Lung (tissue), 12 donors: ENCODE results near the gene PAQR6. TPM values are rescaled to one million over a fixed set of nuclear protein-coding genes. Genes with fewer than 3 reads are reported as not detected.

ENCODE experiments used
- ATAC-seq: fragments of 200-7000 bp; cut with Tn5 transposase; one replicate; pipeline ENCODE4 v1.9.1; 2020; ENCODE audit warnings: moderate number of reproducible peaks; ENCODE audit not compliant: insufficient read depth, low FRiP score
- DNase-seq, 3 donors: peaks; one replicate each; pipeline ENCODE4 v3.0.0-alpha.2; 2013 to 2017
- H3K27ac ChIP-seq, 2 donors: one replicate each; pipeline ENCODE4 v1.5.1; 2013; ENCODE audit warnings: mild to moderate bottlenecking in 2 of 2, moderate library complexity in 2 of 2, control low read depth in 1 of 2, inconsistent platforms in 1 of 2, low read depth in 1 of 2, low read length in 1 of 2
- H3K27me3 ChIP-seq, 3 donors: one replicate each; pipeline ENCODE4 v1.5.1; 2013; ENCODE audit warnings: low read length in 2 of 3; ENCODE audit not compliant: control insufficient read depth in 3 of 3, insufficient read depth in 3 of 3
- H3K36me3 ChIP-seq, 4 donors: one replicate each; pipeline ENCODE4 v1.5.1; 2013; ENCODE audit warnings: low read length in 4 of 4, mild to moderate bottlenecking in 1 of 4, moderate library complexity in 1 of 4; ENCODE audit not compliant: control insufficient read depth in 4 of 4, insufficient read depth in 4 of 4
- H3K4me1 ChIP-seq, 5 donors: one replicate each; pipeline ENCODE4 v1.5.1; 2013; ENCODE audit warnings: low read length in 5 of 5, mild to moderate bottlenecking in 2 of 5, moderate library complexity in 1 of 5; ENCODE audit not compliant: control insufficient read depth in 5 of 5, insufficient read depth in 5 of 5
- H3K4me3 ChIP-seq: one replicate; pipeline ENCODE4 v1.5.1; 2013; ENCODE audit warnings: mild to moderate bottlenecking, control low read depth, moderate library complexity
- H3K9ac ChIP-seq, 2 donors: one replicate each; pipeline ENCODE4 v1.5.1; 2013; ENCODE audit warnings: low read length in 2 of 2, control low read depth in 1 of 2; ENCODE audit not compliant: insufficient read depth in 1 of 2
- H3K9me3 ChIP-seq, 4 donors: one replicate each; pipeline ENCODE4 v1.5.1; 2013; ENCODE audit warnings: low read length in 3 of 4, mild to moderate bottlenecking in 1 of 4, moderate library complexity in 1 of 4; ENCODE audit not compliant: control insufficient read depth in 4 of 4, insufficient read depth in 3 of 4
- WGBS, 2 donors: extraction: QIAGEN DNeasy Blood & Tissue Kit; methylation state at CpG; one replicate each; pipeline ENCODE4 v1.1.7; 2013; 5-methylcytosine and 5-hydroxymethylcytosine counted together
- polyA plus RNA-seq, 2 donors: library from polyadenylated mRNA; stranded (reverse); fragments of 200-250 nt; gene quantifications; one replicate each; pipeline ENCODE4 v1.2.1, GENCODE V29; 2013
- total RNA-seq, 2 donors: library from RNA; depleted of rRNA in 1 of 2; stranded (reverse); fragments of >200 nt in 1 of 2; gene quantifications; one replicate each; pipeline ENCODE4 v1.2.1, GENCODE V29; 2014 to 2021
- TF ChIP-seq, protein P1 (sequence below): IDR thresholded peaks from 2 replicates; pipeline ENCODE4 v1.5.1; 2012; ENCODE audit warnings: mild to moderate bottlenecking; ENCODE audit errors: control extremely low read depth, extremely low read depth
- donor health status: control.
- donor health status: control.
- donor health status: Bipolar disorder and iron deficiency.
- donor health status: healthy.
- donor health status: DM: yes; HTN: yes; CAD: no.

PAQR6 gene
- total and polyA plus RNA-seq, 4 donors, result 1.3 to 3.0 (median 2.1) TPM

DNA sequence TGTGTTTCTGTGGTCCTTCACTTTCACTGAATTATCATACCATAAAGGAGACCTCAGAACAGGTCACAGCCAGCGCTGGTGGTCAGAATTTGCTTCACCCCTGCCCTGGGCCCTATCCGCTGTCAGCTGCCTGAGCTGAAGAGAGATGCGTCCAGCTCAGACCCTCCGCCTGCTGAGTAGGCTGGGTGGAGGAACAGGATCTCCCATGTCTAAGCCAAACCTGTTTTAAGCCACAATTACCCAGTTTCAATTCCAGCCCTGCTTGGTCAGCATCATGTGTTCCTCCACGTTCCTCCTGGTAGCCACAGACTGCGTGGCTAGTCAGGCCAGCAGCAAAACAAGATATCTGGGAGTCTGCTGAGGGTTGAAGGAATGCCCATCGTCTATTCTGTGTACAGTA, 19.4 kb downstream of the PAQR6 start:
- DNase-seq (no peak), ATAC-seq (no peak)
- peaks cover 5 to 33% (median 24%) of the 10 kb centered on the region in 4 donors for H3K36me3 ChIP-seq
- no peaks in the 10 kb centered on the region for H3K9me3 ChIP-seq
- H3K4me3 ChIP-seq, result no peak overlapping the region
- no peaks in the 10 kb centered on the region for H3K4me1 ChIP-seq
- TF ChIP-seq, protein P1, sequence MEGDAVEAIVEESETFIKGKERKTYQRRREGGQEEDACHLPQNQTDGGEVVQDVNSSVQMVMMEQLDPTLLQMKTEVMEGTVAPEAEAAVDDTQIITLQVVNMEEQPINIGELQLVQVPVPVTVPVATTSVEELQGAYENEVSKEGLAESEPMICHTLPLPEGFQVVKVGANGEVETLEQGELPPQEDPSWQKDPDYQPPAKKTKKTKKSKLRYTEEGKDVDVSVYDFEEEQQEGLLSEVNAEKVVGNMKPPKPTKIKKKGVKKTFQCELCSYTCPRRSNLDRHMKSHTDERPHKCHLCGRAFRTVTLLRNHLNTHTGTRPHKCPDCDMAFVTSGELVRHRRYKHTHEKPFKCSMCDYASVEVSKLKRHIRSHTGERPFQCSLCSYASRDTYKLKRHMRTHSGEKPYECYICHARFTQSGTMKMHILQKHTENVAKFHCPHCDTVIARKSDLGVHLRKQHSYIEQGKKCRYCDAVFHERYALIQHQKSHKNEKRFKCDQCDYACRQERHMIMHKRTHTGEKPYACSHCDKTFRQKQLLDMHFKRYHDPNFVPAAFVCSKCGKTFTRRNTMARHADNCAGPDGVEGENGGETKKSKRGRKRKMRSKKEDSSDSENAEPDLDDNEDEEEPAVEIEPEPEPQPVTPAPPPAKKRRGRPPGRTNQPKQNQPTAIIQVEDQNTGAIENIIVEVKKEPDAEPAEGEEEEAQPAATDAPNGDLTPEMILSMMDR, result no peak
- H3K27ac ChIP-seq, result no peak overlapping the region
- WGBS, 2 donors, result 78 to 82% methylated on average over 7 of the region's 7 CpGs
- no peaks in the 10 kb centered on the region for H3K27me3 ChIP-seq
- H3K9ac ChIP-seq, result no peak overlapping the region

DNA sequence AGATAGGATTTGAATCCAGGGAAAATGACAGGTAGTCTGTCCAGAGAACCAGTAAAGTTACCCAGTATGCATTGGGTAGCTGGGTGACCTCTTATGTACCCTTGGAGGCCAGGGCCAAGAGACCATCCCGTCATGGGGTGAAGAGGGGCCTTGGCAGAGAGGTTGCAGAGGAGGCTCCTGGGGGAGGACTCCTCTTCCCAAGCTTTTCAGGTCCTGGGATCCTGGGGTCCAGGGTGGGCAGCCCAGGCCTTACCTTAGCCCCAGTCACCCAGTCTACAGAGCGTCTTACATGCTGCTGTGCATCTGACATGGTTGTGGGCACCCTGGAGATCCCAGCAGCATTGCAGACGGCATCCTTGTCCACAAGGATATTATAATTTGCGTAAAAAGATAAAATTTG, 21.1 kb downstream of the PAQR6 start:
- 88 to 94% methylated on average over 4 of the region's 4 CpGs for WGBS, 2 donors
- H3K36me3 ChIP-seq, result peaks cover 6 to 42% (median 34%) of the 10 kb centered on the region in 4 donors
- no peak overlapping the region for H3K4me3 ChIP-seq
- DNase-seq (no peak), ATAC-seq (no peak)
- no peaks in the 10 kb centered on the region for H3K4me1 ChIP-seq
- TF ChIP-seq, protein P1, result no peak
- H3K9me3 ChIP-seq, result no peaks in the 10 kb centered on the region
- H3K27me3 ChIP-seq, result no peaks in the 10 kb centered on the region
- H3K9ac ChIP-seq, result no peak overlapping the region
- no peak overlapping the region for H3K27ac ChIP-seq

DNA sequence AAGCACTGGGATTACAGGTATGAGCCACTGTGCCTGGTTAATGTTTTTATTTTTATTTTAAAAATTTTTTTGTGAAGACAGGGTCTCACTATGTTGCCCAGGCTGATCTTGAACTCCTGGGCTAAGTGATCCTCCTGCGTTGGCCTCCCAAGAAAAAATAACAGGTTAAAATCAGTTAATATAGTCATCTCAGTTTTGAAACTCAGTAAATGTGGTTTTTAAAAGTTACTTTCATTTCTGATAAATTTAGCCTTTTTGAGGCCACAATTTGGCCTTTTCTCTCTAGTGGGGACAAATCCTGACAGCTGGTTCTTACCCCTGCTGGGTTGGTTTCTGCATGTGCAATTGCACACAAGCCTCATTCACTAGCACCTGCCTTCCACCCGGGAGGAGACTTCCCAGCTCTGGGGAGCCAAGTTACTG, 21.7 kb downstream of the PAQR6 start:
- Histone ChIP-seq H3K27ac (no peak overlapping the region), H3K27me3 (no peaks in the 10 kb centered on the region), H3K4me1 (no peaks in the 10 kb centered on the region), H3K9me3 (no peaks in the 10 kb centered on the region), H3K4me3 (no peak overlapping the region), H3K36me3 (peaks cover 8 to 46% (median 37%) of the 10 kb centered on the region in 4 donors), H3K9ac (no peak overlapping the region)
- ATAC-seq (no peak), DNase-seq (no peak)
- 67 to 74% methylated on average over 2 of the region's 2 CpGs for WGBS, 2 donors
- TF ChIP-seq, protein P1, result no peak

DNA sequence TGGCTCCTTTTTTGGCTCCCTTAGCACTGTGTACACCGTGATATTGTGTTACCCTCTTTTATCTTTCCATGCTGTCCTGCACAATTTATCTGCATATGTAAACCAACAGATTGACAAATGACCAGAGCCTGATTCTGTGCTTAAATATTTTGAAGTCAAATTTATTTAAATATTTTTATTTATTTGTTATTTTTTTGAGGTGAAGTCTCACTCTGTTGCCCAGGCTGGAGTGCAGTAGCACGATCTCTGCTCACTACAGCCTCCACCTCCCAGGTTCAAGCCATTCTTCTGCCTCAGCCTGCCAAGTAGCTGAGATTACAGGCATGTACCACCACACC, 22.2 kb downstream of the PAQR6 start:
- TF ChIP-seq, protein P1, result no peak
- no peak overlapping the region for H3K9ac ChIP-seq
- 12 to 15% methylated on average over 2 of the region's 2 CpGs for WGBS, 2 donors
- DNase-seq (no peak), ATAC-seq (no peak)
- H3K27ac ChIP-seq, result no peak overlapping the region
- no peaks in the 10 kb centered on the region for H3K4me1 ChIP-seq
- peaks cover 10 to 49% (median 40%) of the 10 kb centered on the region in 4 donors for H3K36me3 ChIP-seq
- H3K9me3 ChIP-seq, result no peaks in the 10 kb centered on the region
- H3K4me3 ChIP-seq, result no peak overlapping the region
- H3K27me3 ChIP-seq, result no peaks in the 10 kb centered on the region
